Mammary epithelial cell (primary cell): Measurements from ENCODE around the gene UQCC5.

ENCODE experiments used
- EZH2 ChIP-seq: IDR thresholded peaks from 2 replicates; pipeline ENCODE4 v1.6.1; 2012; ENCODE audit warnings: low read length, inconsistent platforms, borderline replicate concordance
- TF ChIP-seq, protein P1 (sequence below), 2 donors: IDR thresholded peaks in 1 of 2; conservative IDR thresholded peaks in 1 of 2; 2 replicates each; pipeline ENCODE4 v1.5.1; 2011 to 2012; ENCODE audit warnings: inconsistent platforms in 2 of 2, low read length in 2 of 2, mild to moderate bottlenecking in 2 of 2, control low read depth in 1 of 2, low read depth in 1 of 2; ENCODE audit not compliant: insufficient read depth in 1 of 2; ENCODE audit errors: extremely low read depth in 1 of 2

DNA sequence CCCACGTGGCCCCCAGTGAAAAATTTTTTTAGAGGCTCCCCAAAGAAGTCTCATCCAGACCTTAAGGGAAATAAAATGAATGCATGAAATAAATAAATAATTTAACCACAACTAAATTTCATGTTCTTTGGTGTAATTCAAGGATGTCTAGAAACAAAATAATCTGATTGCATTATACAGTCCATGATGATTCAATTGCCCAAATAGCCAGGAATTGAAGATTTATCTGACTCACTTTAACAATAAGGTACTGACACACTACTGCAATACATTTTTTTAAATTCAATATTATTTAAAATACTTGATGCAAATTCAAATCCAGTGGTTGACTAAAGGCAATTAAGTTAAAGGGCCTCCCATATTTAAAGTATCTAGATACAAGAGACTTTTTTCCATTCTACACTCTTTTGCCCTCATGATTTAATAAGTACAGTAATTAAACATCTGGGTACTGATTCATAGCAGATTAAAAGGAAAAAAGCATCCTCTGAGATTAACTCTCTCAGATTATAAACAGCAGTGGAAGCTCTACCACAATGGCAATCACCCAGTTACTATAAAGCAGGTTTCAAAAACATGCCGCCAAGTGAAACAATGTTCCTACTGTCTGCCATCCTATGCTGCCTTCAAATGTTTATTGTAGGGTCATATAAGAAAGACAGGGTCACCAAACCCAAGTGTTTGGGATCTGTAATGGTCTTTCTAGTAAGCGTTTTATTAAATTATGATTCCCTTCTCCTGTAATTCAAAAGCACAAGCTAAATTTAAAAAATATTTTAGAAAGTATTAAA is 9.9 kb downstream of the UQCC5 start:
- TF ChIP-seq, protein P1, sequence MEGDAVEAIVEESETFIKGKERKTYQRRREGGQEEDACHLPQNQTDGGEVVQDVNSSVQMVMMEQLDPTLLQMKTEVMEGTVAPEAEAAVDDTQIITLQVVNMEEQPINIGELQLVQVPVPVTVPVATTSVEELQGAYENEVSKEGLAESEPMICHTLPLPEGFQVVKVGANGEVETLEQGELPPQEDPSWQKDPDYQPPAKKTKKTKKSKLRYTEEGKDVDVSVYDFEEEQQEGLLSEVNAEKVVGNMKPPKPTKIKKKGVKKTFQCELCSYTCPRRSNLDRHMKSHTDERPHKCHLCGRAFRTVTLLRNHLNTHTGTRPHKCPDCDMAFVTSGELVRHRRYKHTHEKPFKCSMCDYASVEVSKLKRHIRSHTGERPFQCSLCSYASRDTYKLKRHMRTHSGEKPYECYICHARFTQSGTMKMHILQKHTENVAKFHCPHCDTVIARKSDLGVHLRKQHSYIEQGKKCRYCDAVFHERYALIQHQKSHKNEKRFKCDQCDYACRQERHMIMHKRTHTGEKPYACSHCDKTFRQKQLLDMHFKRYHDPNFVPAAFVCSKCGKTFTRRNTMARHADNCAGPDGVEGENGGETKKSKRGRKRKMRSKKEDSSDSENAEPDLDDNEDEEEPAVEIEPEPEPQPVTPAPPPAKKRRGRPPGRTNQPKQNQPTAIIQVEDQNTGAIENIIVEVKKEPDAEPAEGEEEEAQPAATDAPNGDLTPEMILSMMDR (conservative IDR thresholded peaks at IDR 0.05 in 1 of 2, IDR thresholded peaks at IDR 0.05 in 1 of 2; ENCODE audit: extremely low read depth in 1 of 2, insufficient read depth in 1 of 2, low read depth in 1 of 2, low read length in 2 of 2), result no peak
- no peak for TF ChIP-seq EZH2
